Caco-2 (cell line): ENCODE data around the gene PNLIPRP2. TPM values are rescaled to one million over a fixed set of nuclear protein-coding genes. Genes with fewer than 3 reads are reported as not detected.

ENCODE experiments used
- BruUV-seq: library from RNA; stranded (reverse); fragments of 400-500 nt; replicated peaks from 2 replicates; lab custom pipeline; 2021; lab: Mats Ljungman, UMichigan
- CTCF ChIA-PET: fragments of 300-600 bp; sonication (Branson Sonifier 250); formaldehyde crosslinking; loops from one replicate; lab custom pipeline; 2022; ENCODE audit warnings: antibody characterized with exemption; lab: Charles Lee
- POLR2A ChIA-PET: fragments of 300-600 bp; sonication (Branson Sonifier 250); formaldehyde crosslinking; loops from one replicate; lab custom pipeline; 2022; ENCODE audit warnings: antibody characterized with exemption; lab: Charles Lee
- DNase-seq, 2 experiments: peaks; one replicate each; pipeline versions ENCODE4 v3.0.0 to v3.0.0-alpha.2; 2020 to 2022
- H3K27me3 ChIP-seq: replicated peaks from 2 replicates; pipeline ENCODE4 v1.6.0; 2011; ENCODE audit warnings: low read length; ENCODE audit not compliant: control insufficient read depth, insufficient read depth
- H3K36me3 ChIP-seq: 2 replicates; pipeline ENCODE4 v1.5.1; 2011; ENCODE audit warnings: low read length; ENCODE audit not compliant: control insufficient read depth, insufficient read depth
- H3K4me1 ChIP-seq: fragments of 250-450 bp; sonication (Bioruptor Pico); 2 replicates; pipeline ENCODE4 v1.5.1; 2020; ENCODE audit warnings: mild to moderate bottlenecking
- H3K4me3 ChIP-seq: 2 replicates; pipeline ENCODE4 v1.5.1; 2011; ENCODE audit warnings: low read depth, mild to moderate bottlenecking, control low read depth, low read length
- H3K9me3 ChIP-seq: fragments of 250-450 bp; sonication (Bioruptor Pico); 2 replicates; pipeline ENCODE4 v1.5.1; 2020; ENCODE audit warnings: mild to moderate bottlenecking, moderate library complexity
- H3K27ac Mint-ChIP-seq: one replicate; pipeline ENCODE4 v1.8.0; 2022; ENCODE audit warnings: mixed read lengths; ENCODE audit not compliant: unreplicated experiment
- H3K27me3 Mint-ChIP-seq: one replicate; pipeline ENCODE4 v1.8.0; 2022; ENCODE audit warnings: mixed read lengths; ENCODE audit not compliant: insufficient read depth, unreplicated experiment
- H3K36me3 Mint-ChIP-seq: one replicate; pipeline ENCODE4 v1.8.0; 2022; ENCODE audit warnings: mild to moderate bottlenecking, mixed read lengths; ENCODE audit not compliant: insufficient read depth, unreplicated experiment
- H3K4me1 Mint-ChIP-seq: one replicate; pipeline ENCODE4 v1.8.0; 2022; ENCODE audit warnings: low read depth, mixed read lengths; ENCODE audit not compliant: unreplicated experiment
- H3K4me3 Mint-ChIP-seq: one replicate; pipeline ENCODE4 v1.8.0; 2022; ENCODE audit warnings: mild to moderate bottlenecking, moderate library complexity, mixed read lengths; ENCODE audit not compliant: unreplicated experiment
- H3K9me3 Mint-ChIP-seq: one replicate; pipeline ENCODE4 v1.8.0; 2022; ENCODE audit warnings: mixed read lengths; ENCODE audit not compliant: unreplicated experiment
- intact Hi-C: fragments of 100-400 bp; cut with micrococcal nuclease; formaldehyde crosslinking; loops from one replicate; pipeline ENCODE4 v1.10.0; 2022; ENCODE audit not compliant: unreplicated experiment
- total RNA-seq: library from RNA; stranded (reverse); gene quantifications from 2 replicates; pipeline ENCODE4 v1.2.3, GENCODE V29; 2022
- TF ChIP-seq, protein P1 (sequence below), 2 experiments: fragments of 200-600 bp in 1 of 2; IDR thresholded peaks; 1 replicate in 1 of 2; 2 replicates in 1 of 2; pipeline versions ENCODE4 v1.5.1 to v1.8.0; 2011 to 2022; ENCODE audit warnings: antibody characterized with exemption in 1 of 2, control low read depth in 1 of 2, inconsistent platforms in 1 of 2, low read depth in 1 of 2, low read length in 1 of 2, mild to moderate bottlenecking in 1 of 2, moderate library complexity in 1 of 2; ENCODE audit not compliant: insufficient read depth in 1 of 2, severe bottlenecking in 1 of 2, unreplicated experiment in 1 of 2

Gene PNLIPRP2
- total RNA-seq, 1 experiment from 2014 or later, result 1.00 TPM

DNA sequence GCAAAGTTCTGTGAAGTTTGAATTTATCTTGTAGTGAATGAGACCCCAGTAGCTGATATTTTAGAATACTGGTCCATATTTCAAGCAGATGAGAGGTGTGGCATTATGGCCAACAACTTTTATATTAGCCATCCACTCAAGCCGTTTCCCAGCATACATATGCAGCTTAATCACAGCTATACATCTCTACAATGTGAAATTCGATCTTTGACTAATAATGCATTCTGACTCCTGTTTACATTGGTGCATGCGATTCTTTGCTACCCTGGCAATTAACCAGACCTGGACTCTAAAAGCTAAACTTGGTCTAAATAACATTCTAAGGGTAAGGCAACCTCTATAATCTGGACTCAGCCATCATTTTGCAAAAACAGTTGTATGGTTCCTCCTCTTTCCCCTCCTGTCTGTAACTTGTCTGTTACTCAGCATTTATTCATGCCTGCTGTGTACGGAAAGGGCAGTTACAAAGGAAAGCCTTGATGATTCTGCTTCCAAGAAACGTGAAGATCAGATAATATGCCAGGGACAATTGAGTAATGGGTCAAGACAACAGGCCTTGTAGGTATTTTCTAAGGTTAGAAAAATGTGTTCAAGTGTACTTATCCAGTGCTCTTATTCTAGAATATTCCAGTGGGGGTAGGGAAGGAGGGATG is 50.6 kb downstream of the PNLIPRP2 start:
- TF ChIP-seq, protein P1, sequence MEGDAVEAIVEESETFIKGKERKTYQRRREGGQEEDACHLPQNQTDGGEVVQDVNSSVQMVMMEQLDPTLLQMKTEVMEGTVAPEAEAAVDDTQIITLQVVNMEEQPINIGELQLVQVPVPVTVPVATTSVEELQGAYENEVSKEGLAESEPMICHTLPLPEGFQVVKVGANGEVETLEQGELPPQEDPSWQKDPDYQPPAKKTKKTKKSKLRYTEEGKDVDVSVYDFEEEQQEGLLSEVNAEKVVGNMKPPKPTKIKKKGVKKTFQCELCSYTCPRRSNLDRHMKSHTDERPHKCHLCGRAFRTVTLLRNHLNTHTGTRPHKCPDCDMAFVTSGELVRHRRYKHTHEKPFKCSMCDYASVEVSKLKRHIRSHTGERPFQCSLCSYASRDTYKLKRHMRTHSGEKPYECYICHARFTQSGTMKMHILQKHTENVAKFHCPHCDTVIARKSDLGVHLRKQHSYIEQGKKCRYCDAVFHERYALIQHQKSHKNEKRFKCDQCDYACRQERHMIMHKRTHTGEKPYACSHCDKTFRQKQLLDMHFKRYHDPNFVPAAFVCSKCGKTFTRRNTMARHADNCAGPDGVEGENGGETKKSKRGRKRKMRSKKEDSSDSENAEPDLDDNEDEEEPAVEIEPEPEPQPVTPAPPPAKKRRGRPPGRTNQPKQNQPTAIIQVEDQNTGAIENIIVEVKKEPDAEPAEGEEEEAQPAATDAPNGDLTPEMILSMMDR (IDR thresholded peaks at IDR 0.05; ENCODE audit: insufficient read depth in 1 of 2, low read depth in 1 of 2, low read length in 1 of 2, severe bottlenecking in 1 of 2, unreplicated experiment in 1 of 2), result no peak
- ChIA-PET POLR2A (no interaction called here), CTCF (no interaction called here)
- Histone ChIP-seq H3K4me1 (no peaks in the 10 kb centered on the region), H3K4me3 (no peak overlapping the region), H3K36me3 (no peaks in the 10 kb centered on the region), H3K9me3 (no peaks in the 10 kb centered on the region), H3K27me3 (no peaks in the 10 kb centered on the region)
- H3K4me1 Mint-ChIP-seq, result no peaks in the 10 kb centered on the region
- no peak overlapping the region for H3K4me3 Mint-ChIP-seq
- H3K9me3 Mint-ChIP-seq, result no peaks in the 10 kb centered on the region
- intact Hi-C loops, result no loop called here
- no TSS peak for BruUV-seq
- no peak overlapping the region for H3K27ac Mint-ChIP-seq
- DNase-seq, result no peak
- no peaks in the 10 kb centered on the region for H3K36me3 Mint-ChIP-seq
- H3K27me3 Mint-ChIP-seq, result no peaks in the 10 kb centered on the region

DNA sequence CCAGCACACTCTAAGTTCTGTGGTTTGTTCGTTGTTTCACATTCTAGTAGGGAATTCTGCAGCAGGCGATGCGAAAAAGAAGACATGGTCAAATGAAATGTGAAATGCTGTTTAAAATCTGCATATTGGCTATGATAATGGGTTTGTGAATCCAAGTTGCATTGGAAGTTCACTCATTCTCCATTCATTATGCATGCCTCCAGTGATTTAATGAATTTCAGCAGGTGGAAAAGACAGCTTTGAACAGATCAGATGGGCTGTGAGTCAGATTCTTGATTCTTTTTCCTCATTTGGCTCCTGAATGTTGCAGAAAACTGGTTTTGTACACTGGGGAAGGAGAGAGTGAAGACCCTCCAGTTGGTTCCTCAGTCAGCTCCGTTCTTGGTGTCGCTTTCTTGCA is 52.1 kb downstream of the PNLIPRP2 start:
- no TSS peak for BruUV-seq
- TF ChIP-seq, protein P1 (IDR thresholded peaks at IDR 0.05; ENCODE audit: insufficient read depth in 1 of 2, low read depth in 1 of 2, low read length in 1 of 2, severe bottlenecking in 1 of 2, unreplicated experiment in 1 of 2), result no peak
- CTCF ChIA-PET, result no interaction called here
- POLR2A ChIA-PET, result interaction anchor here (0.5 kb wide), 1 partner anchor 49 kb away, joined by 3 read pairs; no protein-coding TSS in a partner anchor
- DNase-seq, result no peak
- Mint-ChIP-seq H3K27me3 (no peaks in the 10 kb centered on the region), H3K9me3 (no peaks in the 10 kb centered on the region), H3K36me3 (no peaks in the 10 kb centered on the region), H3K4me3 (no peak overlapping the region), H3K27ac (no peak overlapping the region), H3K4me1 (no peaks in the 10 kb centered on the region)
- Histone ChIP-seq H3K4me3 (no peak overlapping the region), H3K9me3 (no peaks in the 10 kb centered on the region), H3K36me3 (no peaks in the 10 kb centered on the region), H3K4me1 (no peaks in the 10 kb centered on the region), H3K27me3 (no peaks in the 10 kb centered on the region)
- intact Hi-C loops, result no loop called here

DNA sequence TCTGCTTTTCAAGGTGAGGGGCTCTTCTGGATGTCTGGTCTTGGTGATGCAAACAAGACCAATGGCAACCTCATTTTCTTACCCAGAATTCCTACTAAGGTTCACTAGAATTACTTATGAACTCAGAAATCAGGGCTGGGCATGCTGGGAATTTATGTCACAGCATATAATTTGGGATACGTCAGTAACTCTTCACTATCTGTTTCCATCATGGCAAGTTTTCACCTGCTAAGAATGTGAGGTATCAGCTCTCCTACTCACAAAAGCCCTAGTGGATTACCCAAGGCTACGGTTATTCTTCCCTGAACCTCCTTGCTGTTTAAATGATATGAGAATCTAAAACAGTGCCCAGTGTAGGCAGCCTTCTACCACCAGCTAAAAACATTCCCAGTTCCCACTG is 53.1 kb downstream of the PNLIPRP2 start:
- BruUV-seq, result TSS peak; percentile 21
- TF ChIP-seq, protein P1 (IDR thresholded peaks at IDR 0.05; ENCODE audit: insufficient read depth in 1 of 2, low read depth in 1 of 2, low read length in 1 of 2, severe bottlenecking in 1 of 2, unreplicated experiment in 1 of 2), result no peak
- H3K4me1 Mint-ChIP-seq, result no peaks in the 10 kb centered on the region
- no peaks in the 10 kb centered on the region for H3K9me3 Mint-ChIP-seq
- no peaks in the 10 kb centered on the region for H3K9me3 ChIP-seq
- H3K4me3 ChIP-seq, result no peak overlapping the region
- no peaks in the 10 kb centered on the region for H3K36me3 ChIP-seq
- ChIA-PET POLR2A (no interaction called here), CTCF (no interaction called here)
- intact Hi-C loops, result no loop called here
- no peak overlapping the region for H3K27ac Mint-ChIP-seq
- H3K4me3 Mint-ChIP-seq, result no peak overlapping the region
- H3K4me1 ChIP-seq, result no peaks in the 10 kb centered on the region
- no peak for DNase-seq
- no peaks in the 10 kb centered on the region for H3K27me3 Mint-ChIP-seq
- H3K27me3 ChIP-seq, result no peaks in the 10 kb centered on the region
- H3K36me3 Mint-ChIP-seq, result no peaks in the 10 kb centered on the region
